Endothelial cell of umbilical vein (primary cell): ENCODE data around the gene MUTYH. TPM values are rescaled to one million over a fixed set of nuclear protein-coding genes. Genes with fewer than 3 reads are reported as not detected.

Experiments
- BruUV-seq: library from RNA; stranded (reverse); fragments of 400-500 nt; replicated peaks from 2 replicates; lab custom pipeline; 2021; lab: Mats Ljungman, UMichigan
- CTCF ChIA-PET: fragments of 300-600, 350-600 bp; sonication (Branson Sonifier 250); formaldehyde crosslinking; loops from one replicate; lab custom pipeline; 2021; ENCODE audit warnings: antibody characterized with exemption, inconsistent platforms; lab: Charles Lee
- POLR2A ChIA-PET: fragments of 300-600, 350-600 bp; sonication (Branson Sonifier 250); formaldehyde crosslinking; loops from one replicate; lab custom pipeline; 2021; ENCODE audit warnings: antibody characterized with exemption, inconsistent platforms; lab: Charles Lee
- DNase-seq: peaks from one replicate; pipeline ENCODE4 v3.0.0-alpha.2; 2011; ENCODE audit warnings: low read depth, low spot score
- FAIRE-seq: peaks from 2 replicates; lab custom pipeline; 2011; peaks lifted over from hg19 to GRCh38; lab: Jason Lieb, UNC
- H2AFZ ChIP-seq: 2 replicates; pipeline ENCODE4 v1.6.0; 2012; ENCODE audit warnings: low read depth, low read length, control low read depth, inconsistent platforms
- H3K27ac ChIP-seq: 2 replicates; pipeline ENCODE4 v1.5.1; 2011; ENCODE audit warnings: low read depth, mild to moderate bottlenecking, control low read depth, low read length, moderate library complexity; ENCODE audit not compliant: insufficient read depth
- H3K27me3 ChIP-seq, 2 experiments: 2 replicates each; pipeline versions ENCODE4 v1.6.0 to v1.6.1; 2011; ENCODE audit warnings: low read length in 2 of 2, mixed read lengths in 1 of 2; ENCODE audit not compliant: control insufficient read depth in 2 of 2, insufficient read depth in 2 of 2
- H3K36me3 ChIP-seq, 2 experiments: 2 replicates in 1 of 2; 3 replicates in 1 of 2; pipeline ENCODE4 v1.5.1; 2011; ENCODE audit warnings: low read length in 2 of 2, mild to moderate bottlenecking in 1 of 2, moderate library complexity in 1 of 2; ENCODE audit not compliant: control insufficient read depth in 2 of 2, insufficient read depth in 2 of 2; ENCODE audit errors: extremely low read depth in 1 of 2
- H3K4me1 ChIP-seq: 3 replicates; pipeline ENCODE4 v1.5.1; 2011; ENCODE audit warnings: mild to moderate bottlenecking, low read length; ENCODE audit not compliant: control insufficient read depth, insufficient read depth; ENCODE audit errors: extremely low read depth
- H3K4me2 ChIP-seq: 2 replicates; pipeline ENCODE4 v1.6.1; 2011; ENCODE audit warnings: low read length, control low read depth, mixed read lengths; ENCODE audit not compliant: insufficient read depth
- H3K4me3 ChIP-seq, 3 experiments: fragments of 200-600 bp in 1 of 3; sonication (generic), shearing (Covaris generic) in 1 of 3; replicated peaks in 1 of 3; 2 replicates each; pipeline ENCODE4 v1.5.1; 2011 to 2016; ENCODE audit warnings: control low read depth in 3 of 3, low read length in 3 of 3, mild to moderate bottlenecking in 2 of 3, inconsistent platforms in 1 of 3, low read depth in 1 of 3, moderate library complexity in 1 of 3; ENCODE audit not compliant: insufficient read depth in 1 of 3
- H3K79me2 ChIP-seq: 2 replicates; pipeline ENCODE4 v1.6.0; 2012; ENCODE audit warnings: low read length, inconsistent platforms; ENCODE audit not compliant: control insufficient read depth, insufficient read depth
- H3K9ac ChIP-seq: replicated peaks from 2 replicates; pipeline ENCODE3; 2011; ENCODE audit warnings: low read length, control low read depth; ENCODE audit not compliant: insufficient read depth; ENCODE audit errors: extremely low read depth
- H3K9me1 ChIP-seq: replicated peaks from 3 replicates; pipeline ENCODE4 v1.6.0; 2011; ENCODE audit warnings: mild to moderate bottlenecking, low read length; ENCODE audit not compliant: control insufficient read depth, insufficient read depth; ENCODE audit errors: extremely low read depth
- H3K9me3 ChIP-seq: replicated peaks from 2 replicates; pipeline ENCODE4 v1.5.1; 2012; ENCODE audit warnings: low read length, inconsistent platforms; ENCODE audit not compliant: control insufficient read depth, insufficient read depth
- H4K20me1 ChIP-seq: replicated peaks from 2 replicates; pipeline ENCODE3; 2011; ENCODE audit warnings: mild to moderate bottlenecking, low read length; ENCODE audit not compliant: control insufficient read depth, insufficient read depth; ENCODE audit errors: extremely low read depth
- CTCF ChIP-seq, 2 donors: IDR thresholded peaks; 1 replicate in 1 of 2; 2 replicates in 1 of 2; pipeline ENCODE4 v1.5.1; 2011; ENCODE audit warnings: low read length in 2 of 2, mild to moderate bottlenecking in 2 of 2, moderate library complexity in 2 of 2, control low read depth in 1 of 2, inconsistent platforms in 1 of 2, low read depth in 1 of 2; ENCODE audit not compliant: insufficient read depth in 1 of 2; ENCODE audit errors: extremely low read depth in 1 of 2
- EZH2 ChIP-seq: IDR thresholded peaks from 2 replicates; pipeline ENCODE4 v1.6.1; 2012; ENCODE audit warnings: borderline replicate concordance, low read depth, mild to moderate bottlenecking, moderate library complexity, low read length, inconsistent platforms; ENCODE audit not compliant: severe bottlenecking
- FOS ChIP-seq: IDR thresholded peaks from 2 replicates; pipeline ENCODE4 v1.6.1; 2011; ENCODE audit warnings: mild to moderate bottlenecking, low read length, moderate library complexity, borderline replicate concordance; ENCODE audit not compliant: insufficient read depth
- GATA2 ChIP-seq: IDR thresholded peaks from 2 replicates; pipeline ENCODE4 v1.7.0; 2011; ENCODE audit warnings: low read depth, mild to moderate bottlenecking, moderate library complexity, mixed read lengths, low read length; ENCODE audit not compliant: insufficient read length, insufficient read depth
- JUN ChIP-seq: IDR thresholded peaks from 2 replicates; pipeline ENCODE4 v1.6.1; 2011; ENCODE audit warnings: borderline replicate concordance, low read depth; ENCODE audit not compliant: insufficient read length, insufficient read depth
- MAX ChIP-seq: IDR thresholded peaks from 2 replicates; pipeline ENCODE4 v1.6.1; 2011; ENCODE audit not compliant: insufficient read depth, insufficient read length
- MYC ChIP-seq: IDR thresholded peaks from one replicate; pipeline ENCODE4 v1.6.1; 2011; ENCODE audit warnings: mild to moderate bottlenecking, low read depth, low read length
- POLR2A ChIP-seq: IDR thresholded peaks from 2 replicates; pipeline ENCODE4 v1.6.1; 2012; ENCODE audit warnings: low read depth, mild to moderate bottlenecking, control low read depth, low read length
- POLR2AphosphoS5 ChIP-seq: IDR thresholded peaks from 2 replicates; pipeline ENCODE4 v1.6.1; 2012; ENCODE audit warnings: low read depth, mild to moderate bottlenecking, control low read depth, low read length, moderate library complexity; ENCODE audit not compliant: insufficient read depth
- dilution Hi-C: fragments of 300-500 bp; cut with MboI; formaldehyde crosslinking; loops from one replicate; pipeline ENCODE4 v1.15.0; 2019; ENCODE audit warnings: low sequenced_read_pairs; ENCODE audit not compliant: extremely low pct_ligation_motif_present
- intact Hi-C: fragments of 100-400 bp; cut with micrococcal nuclease; formaldehyde crosslinking; loops from one replicate; pipeline ENCODE4 v1.10.0; 2022
- polyA plus RNA-seq, 4 experiments: library from polyadenylated mRNA; depleted of rRNA in 3 of 4; stranded (reverse) in 3 of 4; unstranded in 1 of 4; fragments of >200 nt; gene quantifications; 2 replicates each; pipeline versions ENCODE4 v1.2.1 to v1.2.3, GENCODE V29; 2011 to 2012; ENCODE audit warnings: missing spikeins in 1 of 4
- total RNA-seq: library from RNA; stranded (reverse); gene quantifications from 2 replicates; pipeline ENCODE4 v1.2.3, GENCODE V29; 2021

Gene MUTYH
- total and polyA plus RNA-seq, 2 donors (not counting 3 experiments of a cell fraction or from before 2014, with no cell fraction given), result 12.3 to 16.6 TPM

DNA sequence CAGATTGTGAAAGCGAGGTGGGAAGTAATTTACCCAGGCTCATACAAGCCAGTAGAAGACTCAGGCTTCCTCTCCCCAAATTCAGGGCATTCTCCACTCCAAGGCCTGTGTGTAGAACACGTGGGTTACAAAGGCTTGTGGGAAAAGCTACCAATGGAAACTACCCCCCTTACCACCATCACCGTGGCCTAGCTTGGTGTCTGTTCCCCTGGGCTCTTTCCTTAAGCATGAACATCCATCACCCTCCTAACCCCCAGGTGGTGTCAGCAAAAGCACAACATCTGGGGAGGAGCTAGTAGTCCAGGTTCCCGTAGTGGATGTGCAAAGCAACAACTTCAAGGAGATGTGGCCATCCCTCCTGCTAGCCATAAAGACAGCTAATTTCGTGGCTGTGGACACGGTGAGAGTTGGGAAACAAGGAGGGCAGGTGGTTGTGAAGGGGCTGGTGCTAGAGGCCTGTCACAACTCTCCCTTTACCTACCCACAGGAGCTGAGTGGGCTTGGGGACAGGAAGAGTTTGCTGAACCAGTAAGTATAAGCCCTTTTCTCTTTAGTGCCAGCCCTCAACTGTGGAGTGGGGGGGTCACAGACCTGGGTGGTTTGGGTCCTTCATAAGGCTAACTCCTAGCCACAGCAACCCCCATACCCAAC, 701 bp upstream of the MUTYH start:
- Histone ChIP-seq H3K79me2 (peaks cover 24% of the 10 kb centered on the region), H3K4me2 (peak overlapping the region; percentile 75), H3K9ac (peak overlapping the region; percentile 81), H3K9me1 (no peaks in the 10 kb centered on the region), H3K9me3 (no peaks in the 10 kb centered on the region), H4K20me1 (no peaks in the 10 kb centered on the region), H3K27me3 (no peaks in the 10 kb centered on the region), H3K36me3 (peaks cover 8 to 11% of the 10 kb centered on the region in 2 experiments), H2AFZ (no peak overlapping the region), H3K27ac (peak overlapping the region; percentile 85), H3K4me1 (peaks cover 22% of the 10 kb centered on the region), H3K4me3 (peak overlapping the region; percentile 48 to 82 (median 56))
- intact Hi-C loops, result loop anchor here (1.0 to 5.0 kb wide), 7 partner anchors 14 to 346 kb away; partner anchors contain the start of genes CCDC163, GPBP1L1, MMACHC and TESK2
- dilution Hi-C loops, result no loop called here
- BruUV-seq, result no TSS peak
- TF ChIP-seq GATA2 (no peak), CTCF (IDR thresholded peaks at IDR 0.05; ENCODE audit: extremely low read depth in 1 of 2, insufficient read depth in 1 of 2, low read depth in 1 of 2, low read length in 2 of 2) (no peak), MAX (no peak), EZH2 (no peak), MYC (no peak), JUN (no peak), POLR2AphosphoS5 (no peak), POLR2A (no peak), FOS (no peak)
- DNase-seq (no peak), FAIRE-seq (no peak)
- CTCF ChIA-PET, result interaction anchor here (0.9 to 3.5 kb wide), 13 partner anchors 8 to 550 kb away, joined by 3 to 35 read pairs (median 8); partner anchors contain the start of genes HECTD3, TESK2 and UROD
- POLR2A ChIA-PET, result interaction anchor here (0.9 to 2.9 kb wide), 8 partner anchors 13 to 611 kb away, joined by 3 to 33 read pairs (median 11); partner anchors contain the start of genes CCDC163, HPDL, MMACHC and PRDX1
